ENCODE data around the gene EXOC3L2.
A peak's percentile ranks its signal among the peaks of the same experiment; 100 is the strongest.

The EXOC3L2 gene

DNA sequence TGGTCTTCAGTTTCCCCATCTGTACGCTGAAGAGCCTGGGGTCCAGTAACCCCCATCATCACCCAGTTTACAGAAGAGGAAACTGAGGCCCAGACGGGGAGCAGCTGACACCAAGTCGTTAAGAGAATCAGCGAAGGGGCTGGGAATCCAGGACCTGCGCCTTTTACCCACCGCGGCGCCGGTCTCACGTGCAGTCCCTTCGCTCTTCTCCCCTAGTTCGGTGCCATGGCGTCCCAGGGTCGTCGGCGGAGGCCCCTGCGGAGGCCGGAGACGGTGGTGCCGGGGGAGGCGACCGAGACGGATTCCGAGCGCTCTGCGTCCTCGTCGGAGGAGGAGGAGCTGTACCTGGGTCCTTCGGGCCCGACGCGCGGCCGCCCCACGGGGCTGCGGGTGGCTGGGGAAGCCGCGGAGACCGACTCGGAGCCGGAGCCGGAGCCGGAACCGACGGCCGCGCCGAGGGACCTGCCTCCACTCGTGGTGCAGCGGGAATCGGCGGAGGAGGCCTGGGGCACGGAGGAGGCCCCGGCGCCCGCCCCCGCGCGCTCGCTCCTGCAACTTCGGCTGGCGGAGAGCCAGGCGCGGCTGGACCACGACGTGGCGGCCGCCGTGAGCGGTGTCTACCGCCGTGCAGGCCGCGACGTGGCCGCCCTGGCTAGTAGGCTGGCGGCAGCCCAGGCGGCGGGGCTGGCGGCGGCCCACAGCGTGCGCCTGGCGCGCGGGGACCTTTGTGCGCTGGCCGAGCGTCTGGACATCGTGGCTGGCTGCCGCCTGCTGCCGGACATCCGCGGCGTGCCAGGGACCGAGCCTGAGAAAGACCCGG lies 65.9 kb downstream of the EXOC3L2 start:
- DNase-seq (ENCODE audit: low spot score): peak; percentile 23

DNA sequence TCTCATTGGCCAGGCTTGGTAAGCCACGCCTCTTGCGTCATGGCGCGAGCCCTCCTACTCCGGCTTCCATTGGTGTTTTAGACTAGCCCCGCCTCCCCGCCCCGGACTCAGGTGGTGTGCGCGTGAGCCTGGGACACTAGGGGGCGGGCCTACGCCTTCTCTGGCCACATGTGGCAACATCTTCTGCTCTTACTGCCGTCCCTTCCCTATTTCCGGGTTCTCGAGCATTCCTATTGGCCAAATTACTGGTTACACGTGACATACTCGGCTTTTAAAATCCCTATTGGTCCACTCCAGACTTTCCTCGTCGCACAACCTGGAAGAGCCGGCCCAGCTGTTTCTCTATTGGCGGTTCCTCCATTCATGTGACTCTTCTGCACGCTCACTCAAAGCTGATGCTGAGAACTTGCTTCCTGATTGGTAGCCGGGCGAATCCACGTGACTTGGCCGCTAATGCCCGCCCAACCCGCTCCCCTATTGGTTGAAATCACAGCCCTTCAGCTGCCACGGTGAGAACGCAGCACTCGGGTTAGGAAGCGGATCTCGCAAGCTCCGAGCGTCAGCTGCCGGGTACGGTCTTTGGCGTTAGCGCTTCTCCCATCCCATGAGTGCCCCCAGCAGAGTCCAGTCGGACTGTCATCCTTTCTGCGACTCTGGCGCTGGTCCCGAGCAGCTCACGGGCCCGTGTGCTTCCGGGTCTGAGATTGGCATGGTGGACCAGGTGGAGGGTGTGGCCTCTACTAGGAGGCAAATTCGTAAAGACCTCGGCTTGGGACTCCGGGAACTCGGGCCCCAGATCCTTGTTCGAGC lies 66.7 kb downstream of the EXOC3L2 start, which contains the start of gene BLOC1S3:
TSS of gene BLOC1S3 (plus strand) at position 523 of the 810 bp plus-strand sequence. CDS start 513 bp downstream, outside the sequence.
- peak; percentile 100 for DNase-seq (ENCODE audit: low spot score)

DNA sequence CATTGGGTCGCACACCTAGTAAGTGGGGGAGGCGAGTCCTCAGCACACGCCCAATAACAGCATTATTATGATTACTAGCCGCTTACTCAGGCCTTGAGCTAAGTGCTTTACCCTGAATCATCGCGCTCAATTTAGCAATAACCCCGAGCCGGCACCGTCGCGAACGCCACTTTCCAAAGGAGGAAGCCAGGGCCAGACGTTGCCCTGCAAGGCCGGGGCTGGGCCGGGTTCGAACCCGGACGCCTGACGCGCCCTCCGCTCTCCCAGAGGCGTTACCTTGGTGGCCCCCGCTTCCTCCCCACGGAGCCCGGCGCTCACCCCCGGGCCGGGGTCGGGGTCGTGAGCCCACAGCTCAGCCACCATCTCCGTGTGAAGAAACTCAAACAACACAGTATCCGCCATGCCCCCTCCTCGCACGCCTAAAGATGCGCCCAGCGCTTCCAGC lies 67.4 kb downstream of the EXOC3L2 start, which contains the start of gene TRAPPC6A:
TSS of gene TRAPPC6A (minus strand) at position 421 of the 445 bp plus-strand sequence. CDS start at position 402, 19 bp downstream.
- DNase-seq (ENCODE audit: low spot score): peak; percentile 40

DNA sequence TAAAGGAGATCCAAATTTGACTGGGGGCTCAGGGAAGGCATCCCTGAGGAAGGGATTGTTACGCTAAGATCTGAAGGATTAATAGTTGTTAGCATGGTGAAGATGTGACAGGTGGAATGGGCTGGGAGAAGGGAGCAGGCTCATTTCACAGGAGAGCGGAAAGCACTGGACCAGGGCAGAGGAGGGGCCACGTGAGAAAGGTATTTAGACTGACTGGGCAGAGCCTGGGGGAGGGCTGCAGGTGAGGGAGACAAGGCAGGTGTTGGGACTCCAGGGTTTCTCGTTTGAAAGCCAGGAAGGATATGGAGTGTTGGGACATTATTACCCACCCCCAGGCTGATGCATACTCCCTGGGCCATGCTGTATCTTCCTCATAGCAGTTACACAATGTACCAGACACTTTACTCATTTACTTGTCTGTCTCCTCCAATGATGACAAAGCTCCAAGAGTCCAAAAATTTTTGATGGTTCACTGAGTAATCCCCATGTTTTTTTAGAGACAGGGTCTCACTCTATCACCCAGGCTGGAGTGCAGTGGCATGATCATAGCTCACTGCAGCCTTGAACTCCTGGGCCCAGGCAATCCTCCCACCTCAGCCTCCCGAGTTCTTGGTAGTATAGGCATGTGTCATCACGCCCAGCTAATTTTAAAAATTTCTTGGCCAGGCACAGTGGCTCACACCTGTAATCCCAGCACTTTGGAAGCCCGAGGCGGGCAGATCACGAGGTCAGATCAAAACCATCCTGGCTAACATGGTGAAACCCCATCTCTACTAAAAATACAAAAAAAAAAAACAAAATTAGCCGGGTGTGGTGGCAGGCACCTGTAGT lies 69.5 kb downstream of the EXOC3L2 start:
- no peak for DNase-seq (ENCODE audit: low spot score)

DNA sequence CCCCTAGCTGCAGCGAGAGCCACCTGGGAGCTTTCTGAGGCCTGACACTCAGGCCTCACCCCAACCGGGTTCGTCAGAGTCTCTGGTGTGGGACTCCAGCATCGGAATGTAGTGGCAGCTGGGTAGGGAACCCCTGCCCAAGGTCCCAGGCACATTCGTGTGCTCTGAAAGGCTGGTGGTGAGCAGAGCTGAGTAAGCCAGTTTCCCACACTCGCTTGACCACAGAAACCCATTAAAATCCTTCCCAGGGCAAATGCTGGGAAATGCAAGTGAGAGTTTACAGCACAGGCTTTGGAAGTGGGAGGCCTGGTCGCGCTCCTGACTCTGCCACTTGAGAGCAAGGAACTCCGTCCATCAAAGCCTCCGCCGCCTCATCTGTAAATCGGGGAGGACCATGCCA lies 71.4 kb downstream of the EXOC3L2 start:
- DNase-seq (ENCODE audit: low spot score): no peak

DNA sequence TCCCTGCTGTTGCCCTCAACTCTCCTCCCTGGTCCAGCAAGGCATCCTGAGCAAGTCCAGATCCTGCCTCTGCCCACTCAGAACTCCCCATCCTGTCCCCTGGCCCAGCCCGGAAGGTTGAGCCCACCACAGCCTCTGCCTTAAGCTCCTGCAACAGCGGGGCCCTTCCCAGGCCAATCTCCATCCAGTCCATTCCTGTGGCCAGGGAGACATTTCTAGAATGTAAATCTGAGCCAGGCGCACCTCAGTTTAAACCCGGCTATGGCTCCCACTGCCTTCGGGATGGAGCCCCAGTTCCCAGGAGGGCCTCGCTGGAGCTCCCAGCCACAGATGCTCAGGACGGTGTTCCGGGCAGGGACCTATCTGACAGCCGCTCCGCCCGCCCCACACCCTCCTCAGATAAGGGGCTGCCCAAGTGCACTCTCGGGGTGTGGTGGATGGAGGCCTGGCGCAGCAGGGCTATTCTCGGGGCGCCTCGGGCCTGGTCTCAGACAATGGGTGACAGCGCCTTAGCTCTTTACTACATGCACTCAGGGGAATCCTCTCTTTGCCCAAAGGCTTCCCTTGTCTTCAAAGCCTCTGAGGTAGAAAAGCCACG lies 72.5 kb downstream of the EXOC3L2 start:
- peak; percentile 16 for DNase-seq (ENCODE audit: low spot score)

DNA sequence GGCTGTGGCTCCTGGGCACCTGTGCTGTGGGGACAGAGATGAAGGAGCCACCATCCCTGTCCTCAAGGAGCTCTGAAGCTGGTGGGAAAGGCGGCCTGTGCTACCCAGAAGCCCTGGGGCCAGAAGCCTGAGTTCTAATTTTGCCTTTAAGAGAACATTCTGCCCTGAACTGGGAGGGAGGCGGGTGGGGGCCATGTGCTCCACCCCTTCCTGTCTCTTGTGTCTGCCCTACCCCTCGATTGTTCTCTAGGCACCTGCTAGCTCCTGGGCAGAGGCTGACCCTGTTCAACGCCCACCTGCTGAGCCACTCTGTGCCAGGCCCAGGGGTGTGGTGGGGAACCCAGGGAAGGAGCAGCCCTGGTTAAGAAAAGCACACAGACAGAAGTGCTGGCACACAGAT lies 73.0 kb downstream of the EXOC3L2 start:
- DNase-seq (ENCODE audit: low spot score): no peak

DNA sequence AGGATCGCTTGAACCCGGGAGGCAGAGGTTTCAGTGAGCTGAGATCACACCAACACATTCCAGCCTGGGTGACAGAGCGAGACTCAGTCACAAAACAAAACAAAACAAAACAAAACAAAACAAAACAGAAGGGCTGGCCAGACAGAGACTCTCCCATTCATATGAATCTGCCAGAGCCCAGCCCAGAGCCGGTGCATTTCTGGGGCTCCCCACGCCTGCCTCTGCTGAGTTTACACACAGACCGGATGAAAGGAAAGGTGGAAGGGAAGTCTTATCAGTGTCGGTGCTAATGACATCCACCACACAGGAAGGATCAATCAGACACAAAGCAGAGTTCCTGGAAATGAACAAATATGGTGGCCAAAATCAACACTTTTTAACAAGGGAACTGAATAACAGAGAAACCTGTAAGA lies 74.0 kb downstream of the EXOC3L2 start:
- no peak for DNase-seq (ENCODE audit: low spot score)

DNA sequence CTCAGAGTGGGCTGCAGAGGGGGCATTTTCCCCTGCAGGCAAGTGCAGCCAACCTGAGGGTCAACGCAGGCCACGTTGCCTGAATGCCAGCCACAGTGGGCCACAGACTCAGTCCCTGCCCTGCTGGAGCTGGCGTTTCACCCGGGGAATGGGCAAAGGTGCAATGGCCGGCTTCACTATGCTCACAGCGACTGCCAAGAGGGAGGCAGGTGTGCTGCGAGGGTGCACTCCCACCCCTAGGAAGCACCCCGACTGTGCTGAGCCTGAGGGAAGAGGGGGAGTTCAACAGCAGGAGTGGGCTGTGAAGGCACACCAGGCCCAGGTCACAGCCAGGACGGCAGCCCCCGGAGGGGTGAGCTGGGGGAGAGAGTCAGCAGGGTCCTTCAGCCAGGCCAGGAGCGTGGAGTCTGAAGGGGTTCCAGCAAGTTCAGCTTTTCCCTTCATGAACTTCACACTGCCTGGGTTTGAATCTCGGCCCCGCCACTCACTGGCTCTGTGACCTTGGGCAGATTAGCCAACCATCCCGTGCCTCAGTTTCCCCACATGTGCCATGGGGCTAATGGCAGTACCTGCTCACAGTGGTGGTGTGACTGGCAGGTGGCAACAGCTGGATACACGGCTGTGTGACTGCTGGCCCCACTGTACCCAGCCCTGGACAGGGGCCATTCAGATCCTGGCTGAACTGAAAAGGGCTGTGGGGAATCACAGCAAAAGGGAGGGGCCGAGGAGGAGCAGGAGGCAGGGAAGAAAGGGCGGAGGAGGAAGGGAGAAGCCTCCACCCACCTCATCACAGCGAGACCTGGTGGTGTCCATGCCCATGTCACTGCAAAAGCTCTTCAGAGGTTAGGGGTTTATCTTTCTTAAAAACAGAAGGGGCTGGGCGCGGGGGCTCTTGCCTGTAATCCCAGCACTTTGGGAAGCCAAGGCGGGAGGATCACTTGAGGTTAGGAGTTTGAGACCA lies 74.8 kb downstream of the EXOC3L2 start:
- no peak for DNase-seq (ENCODE audit: low spot score)

DNA sequence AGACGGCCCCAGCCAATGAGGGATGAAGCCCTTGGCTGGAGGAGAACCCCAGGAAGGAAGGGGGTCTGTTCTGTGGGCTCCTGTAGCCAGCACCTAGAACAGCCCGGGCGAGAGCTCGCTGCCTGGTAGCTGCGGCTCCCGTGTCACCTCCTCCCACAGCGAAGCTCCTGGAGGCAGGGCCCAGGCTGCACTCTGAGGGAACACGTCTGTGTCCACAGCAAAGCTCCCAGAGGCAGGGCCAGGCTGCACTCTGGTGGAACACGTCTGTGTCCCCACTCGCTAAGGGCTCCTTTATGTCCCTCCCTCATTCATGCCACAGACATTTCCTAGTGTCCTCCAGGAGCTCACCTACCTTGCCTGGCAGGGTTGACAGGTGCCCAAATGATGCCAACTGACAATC lies 75.6 kb downstream of the EXOC3L2 start:
- DNase-seq (ENCODE audit: low spot score): no peak

DNA sequence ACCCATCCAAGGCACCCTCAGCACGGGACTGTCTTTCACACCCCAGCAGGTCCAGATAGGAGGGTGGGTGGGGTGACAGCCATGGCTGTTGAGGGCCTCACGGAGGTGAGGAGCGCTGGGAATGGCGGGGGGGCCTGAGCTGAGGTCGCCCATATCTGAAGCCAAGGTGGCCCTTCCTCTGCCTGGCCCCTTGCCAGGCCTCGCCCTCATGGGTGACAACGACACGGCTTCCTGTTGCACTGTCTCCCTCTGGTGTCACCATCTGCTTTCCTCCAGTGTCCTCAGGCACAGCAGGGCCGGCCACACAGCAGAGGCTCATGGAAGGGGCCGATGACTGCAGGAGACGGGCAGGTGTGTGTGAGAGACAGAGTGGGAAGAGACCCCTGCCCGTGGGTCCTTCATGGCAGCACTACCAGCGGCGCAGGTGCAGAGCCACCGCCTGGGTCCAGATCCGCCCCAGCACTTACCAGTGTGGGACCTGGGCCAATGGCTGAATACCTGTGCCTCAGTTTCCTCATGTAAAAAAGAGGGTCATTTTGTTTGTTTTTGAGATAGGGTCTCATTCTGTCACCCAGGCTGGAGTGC lies 76.3 kb downstream of the EXOC3L2 start:
- no peak for DNase-seq (ENCODE audit: low spot score)

DNA sequence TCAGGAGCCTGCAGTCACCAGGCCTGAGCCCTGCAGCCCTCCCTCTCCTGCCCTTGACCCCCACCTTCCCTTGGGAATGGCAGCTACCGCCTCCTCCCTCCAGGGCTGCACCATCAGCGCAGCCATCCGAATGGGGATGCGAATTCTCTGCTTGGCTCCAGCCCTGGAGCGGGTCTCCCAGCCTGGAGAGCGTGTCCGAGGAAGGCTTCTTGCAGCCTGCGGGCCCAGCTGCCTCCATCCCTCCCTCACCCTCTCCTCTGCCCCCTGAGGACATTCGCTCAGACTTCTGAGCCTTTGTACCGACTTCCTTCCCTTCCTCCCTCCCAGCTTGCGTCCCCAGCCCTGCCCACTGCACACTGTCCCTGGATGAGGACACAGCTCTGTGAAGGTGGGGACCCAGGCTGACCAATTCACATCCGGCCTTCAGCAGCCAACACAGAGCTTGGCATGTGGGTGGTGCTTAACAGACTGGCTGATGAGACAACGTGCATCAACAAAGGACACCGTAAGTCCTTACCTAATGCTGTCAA lies 78.4 kb downstream of the EXOC3L2 start:
- DNase-seq (ENCODE audit: low spot score): no peak

DNA sequence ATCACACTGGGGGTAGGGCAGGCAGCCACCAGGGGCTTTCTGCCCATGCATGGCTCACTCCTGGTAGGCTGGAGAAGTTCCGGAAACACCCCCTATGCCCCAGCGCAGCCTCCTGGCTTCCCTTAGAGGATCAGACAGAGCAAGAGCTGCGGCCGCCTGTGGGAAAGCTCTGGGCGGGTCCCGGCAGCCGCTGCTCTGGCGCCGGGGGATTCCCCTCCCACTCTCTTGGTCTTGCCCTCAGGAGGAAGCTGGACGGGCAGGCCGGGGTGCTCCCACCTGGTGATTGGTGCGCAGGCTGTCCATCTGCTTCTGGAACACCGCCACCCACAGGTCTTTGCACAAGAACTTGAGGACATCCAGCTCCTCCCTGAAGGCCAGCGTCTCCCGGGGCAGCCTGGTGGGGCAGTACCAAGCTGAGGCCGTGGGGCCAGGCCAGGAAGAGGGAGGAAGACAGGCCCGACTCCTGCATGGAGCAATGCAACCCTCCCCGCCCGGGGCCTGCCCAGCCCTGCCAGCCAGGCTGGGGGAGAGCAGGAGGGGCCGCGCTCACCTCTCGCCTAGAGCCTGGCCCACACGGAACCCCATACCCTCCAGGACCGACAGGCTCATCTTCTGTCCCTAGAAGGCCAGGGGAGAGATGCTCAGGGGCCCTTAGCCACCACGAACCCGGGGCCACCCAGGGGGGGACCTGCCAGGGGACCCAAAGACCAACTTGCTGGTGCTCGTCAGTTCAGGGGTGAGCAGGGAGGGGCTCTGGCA lies 80.5 kb downstream of the EXOC3L2 start:
- DNase-seq (ENCODE audit: low spot score): no peak

DNA sequence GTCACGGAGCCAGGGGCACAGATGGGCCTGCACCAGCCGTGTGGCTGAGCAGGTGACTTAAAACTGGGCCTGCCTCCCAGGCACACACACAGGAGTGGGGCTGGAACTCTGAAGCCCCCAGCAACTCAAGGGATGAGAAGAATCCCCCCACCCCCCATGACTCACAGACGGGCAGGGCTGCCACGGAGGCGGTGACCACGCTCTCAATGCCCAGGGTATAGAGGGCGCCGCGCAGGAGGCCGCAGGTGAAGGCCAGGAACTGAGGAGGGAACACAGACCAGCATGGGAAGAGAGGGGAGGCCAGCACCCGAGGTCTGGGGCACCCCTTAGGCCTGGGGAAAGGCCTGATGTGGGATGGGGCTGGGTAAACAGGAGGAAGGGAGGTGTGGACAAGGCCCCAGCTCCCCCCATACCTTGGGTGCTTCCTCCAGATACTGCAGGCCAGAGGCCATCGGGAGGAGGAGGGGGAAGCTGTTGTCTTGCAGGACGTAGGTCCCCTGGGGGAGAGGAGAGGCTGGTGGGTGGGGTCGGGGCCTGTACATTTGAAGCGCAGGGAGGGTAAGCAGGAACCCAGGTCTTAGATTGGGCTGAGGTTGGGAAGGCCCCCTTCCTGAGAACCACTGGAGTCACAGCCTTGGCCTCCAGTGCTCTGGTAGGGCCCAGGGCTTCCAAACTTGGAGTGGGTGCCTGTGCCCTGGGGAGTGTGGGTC lies 81.3 kb downstream of the EXOC3L2 start:
- no peak for DNase-seq (ENCODE audit: low spot score)

DNA sequence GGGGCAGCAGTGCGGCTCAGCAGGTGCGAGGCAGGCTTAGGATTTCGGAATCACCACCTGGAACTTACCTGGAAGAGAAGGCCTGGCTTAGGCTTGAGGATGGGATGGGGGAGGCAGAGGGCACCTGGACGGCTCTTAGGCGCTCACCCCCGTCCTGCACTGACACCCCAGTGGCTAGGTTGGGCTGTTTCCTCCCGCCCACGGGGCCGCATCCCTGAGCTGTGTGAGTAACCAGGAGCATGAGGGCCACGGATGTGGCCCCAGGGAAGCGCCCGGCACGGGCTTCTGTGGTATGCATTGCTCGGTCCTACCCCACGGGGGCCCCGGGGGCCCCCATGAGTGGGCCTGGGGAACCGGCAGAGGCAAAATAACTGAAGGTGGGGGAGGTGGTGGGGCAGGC lies 82.1 kb downstream of the EXOC3L2 start:
- no peak for DNase-seq (ENCODE audit: low spot score)

DNA sequence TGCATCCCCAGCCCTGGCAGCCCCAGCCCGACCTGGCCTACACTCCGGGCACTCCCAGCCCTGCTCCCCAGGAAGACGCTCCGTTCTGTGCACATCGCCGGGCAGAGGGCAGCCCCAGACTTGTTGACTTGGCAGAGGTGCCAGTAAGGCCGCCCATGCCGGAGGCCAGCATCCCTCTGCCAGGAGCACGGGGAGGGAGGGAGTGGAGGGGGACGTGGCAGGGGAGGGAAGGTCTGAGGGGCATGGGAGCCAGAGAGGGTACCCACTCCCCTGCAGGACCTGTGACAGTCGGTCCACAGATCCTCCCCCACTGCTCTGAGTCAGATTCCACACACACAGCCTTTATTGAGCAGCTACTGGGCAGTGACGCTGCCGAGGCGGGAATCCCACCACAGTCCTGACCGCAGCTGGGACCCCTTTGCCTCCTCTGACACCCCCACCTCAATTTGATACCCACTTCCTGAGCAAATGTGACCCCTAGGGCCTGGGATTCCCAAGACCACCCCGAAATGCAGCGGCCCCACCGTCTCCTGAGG lies 82.5 kb downstream of the EXOC3L2 start:
- no peak for DNase-seq (ENCODE audit: low spot score)

Data from hematopoietic multipotent progenitor cell treated with erythropoietin and hydrocortisone succinate and interleukin-3 and kit ligand, for 15 days (in vitro differentiated cells).